Measurements from ENCODE around the gene WDR5B.
"Not testable (repeated sequence)": the region's sequence is repeated elsewhere in the genome, so short reads cannot be mapped to it uniquely, and the experiment has no call there.

DNA sequence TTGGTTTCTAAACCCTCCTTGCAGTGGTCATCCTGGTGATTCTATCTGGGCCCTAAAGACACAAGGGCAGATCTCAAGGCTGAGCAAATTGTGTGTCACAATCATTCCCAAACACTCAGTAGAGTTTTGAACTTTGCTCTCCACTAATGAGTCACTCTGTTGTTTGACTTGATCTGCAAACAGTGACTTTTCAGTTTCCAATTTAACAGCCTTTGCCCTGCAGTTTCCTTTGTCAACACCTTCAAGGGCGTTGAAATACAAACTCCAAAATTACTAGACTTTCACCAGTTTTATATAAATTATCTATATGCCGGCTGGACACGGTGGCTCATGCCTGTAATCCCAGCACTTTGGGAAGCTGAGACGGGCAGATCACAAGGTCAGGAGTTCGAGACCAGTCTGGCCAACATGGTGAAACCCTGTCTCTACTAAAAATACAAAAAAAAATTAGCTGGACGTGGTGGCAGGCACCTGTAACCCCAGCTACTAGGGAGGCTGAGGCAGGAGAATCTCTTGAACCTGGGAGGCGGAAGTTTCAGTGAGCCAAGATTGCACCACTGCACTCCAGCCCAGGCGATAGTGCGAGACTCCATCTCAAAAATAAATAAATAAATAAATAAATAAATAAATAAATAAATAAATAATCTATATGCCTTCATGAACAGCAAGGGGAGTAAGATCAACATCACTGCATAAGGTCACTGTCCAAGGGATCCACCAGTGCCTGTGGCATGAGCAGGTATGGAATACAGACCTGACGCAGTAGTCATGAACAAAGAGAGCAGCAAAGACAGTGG, 50.1 kb downstream of the WDR5B start:
- TF ChIP-seq, protein P1, sequence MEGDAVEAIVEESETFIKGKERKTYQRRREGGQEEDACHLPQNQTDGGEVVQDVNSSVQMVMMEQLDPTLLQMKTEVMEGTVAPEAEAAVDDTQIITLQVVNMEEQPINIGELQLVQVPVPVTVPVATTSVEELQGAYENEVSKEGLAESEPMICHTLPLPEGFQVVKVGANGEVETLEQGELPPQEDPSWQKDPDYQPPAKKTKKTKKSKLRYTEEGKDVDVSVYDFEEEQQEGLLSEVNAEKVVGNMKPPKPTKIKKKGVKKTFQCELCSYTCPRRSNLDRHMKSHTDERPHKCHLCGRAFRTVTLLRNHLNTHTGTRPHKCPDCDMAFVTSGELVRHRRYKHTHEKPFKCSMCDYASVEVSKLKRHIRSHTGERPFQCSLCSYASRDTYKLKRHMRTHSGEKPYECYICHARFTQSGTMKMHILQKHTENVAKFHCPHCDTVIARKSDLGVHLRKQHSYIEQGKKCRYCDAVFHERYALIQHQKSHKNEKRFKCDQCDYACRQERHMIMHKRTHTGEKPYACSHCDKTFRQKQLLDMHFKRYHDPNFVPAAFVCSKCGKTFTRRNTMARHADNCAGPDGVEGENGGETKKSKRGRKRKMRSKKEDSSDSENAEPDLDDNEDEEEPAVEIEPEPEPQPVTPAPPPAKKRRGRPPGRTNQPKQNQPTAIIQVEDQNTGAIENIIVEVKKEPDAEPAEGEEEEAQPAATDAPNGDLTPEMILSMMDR (conservative IDR thresholded peaks at IDR 0.05), result not testable (repeated sequence)
- not testable (repeated sequence) for TF ChIP-seq ZFX (IDR thresholded peaks at IDR 0.05)

Data from C4-2B (cell line).